ENCODE data around the gene MSL1.

DNA sequence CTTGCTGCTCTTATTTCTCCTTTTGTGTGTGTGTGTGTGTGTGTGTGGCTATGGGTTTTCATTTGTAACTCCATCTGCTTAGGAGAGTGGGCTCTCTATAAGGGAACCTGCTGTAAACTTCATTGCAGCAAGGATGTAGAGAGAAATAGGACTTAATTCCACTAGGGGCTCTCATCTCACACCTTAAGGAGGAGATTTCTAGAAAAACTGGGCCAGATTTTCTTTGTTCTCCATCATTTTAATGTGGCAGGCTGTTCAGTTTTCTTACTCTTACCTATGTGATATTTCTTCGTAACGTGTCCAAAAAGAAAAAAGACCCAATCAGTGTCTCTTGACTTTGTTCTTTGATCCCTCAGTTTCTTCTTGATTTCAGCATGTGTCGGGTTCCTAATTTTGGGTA is 14.0 kb downstream of the MSL1 start:
- TF ChIP-seq MAFK (IDR thresholded peaks at IDR 0.05; ENCODE audit: low read depth, low read length) (no peak), CTCF (conservative IDR thresholded peaks at IDR 0.05; ENCODE audit: low read depth, low read length) (no peak), POLR2A (IDR thresholded peaks at IDR 0.05; ENCODE audit: low read depth, low read length) (no peak), RFX5 (IDR thresholded peaks at IDR 0.05; ENCODE audit: low read depth, low read length) (no peak)
